NT2/D1 (cell line): ENCODE data around the gene GPR37L1.

ENCODE experiments used
- DNase-seq: peaks from one replicate; pipeline ENCODE4 v3.0.0-alpha.2; 2011; ENCODE audit warnings: low read depth, low spot score
- H3K27me3 ChIP-seq: 2 replicates; pipeline ENCODE4 v1.6.0; 2011; ENCODE audit warnings: mild to moderate bottlenecking; ENCODE audit not compliant: insufficient read length, insufficient read depth
- H3K36me3 ChIP-seq: 2 replicates; pipeline ENCODE4 v1.6.1; 2011; ENCODE audit warnings: mild to moderate bottlenecking, low read length, mixed read lengths; ENCODE audit not compliant: insufficient read depth, insufficient read length
- H3K4me1 ChIP-seq: 2 replicates; pipeline ENCODE4 v1.5.1; 2011; ENCODE audit not compliant: insufficient read depth, insufficient read length
- H3K4me3 ChIP-seq: 2 replicates; pipeline ENCODE4 v1.5.1; 2011; ENCODE audit warnings: low read depth; ENCODE audit not compliant: insufficient read length
- H3K9ac ChIP-seq: 2 replicates; pipeline ENCODE4 v1.6.0; 2011; ENCODE audit warnings: low read depth; ENCODE audit not compliant: insufficient read length
- H3K9me3 ChIP-seq: 2 replicates; pipeline ENCODE4 v1.5.1; 2011; ENCODE audit warnings: mild to moderate bottlenecking, low read length; ENCODE audit not compliant: insufficient read depth
- SUZ12 ChIP-seq: IDR thresholded peaks from 2 replicates; pipeline ENCODE4 v1.6.1; 2011; ENCODE audit not compliant: insufficient read length, insufficient read depth; ENCODE audit errors: extremely low read depth
- YY1 ChIP-seq: IDR thresholded peaks from 2 replicates; pipeline ENCODE4 v1.6.1; 2011; ENCODE audit not compliant: insufficient read length, insufficient read depth
- ZNF274 ChIP-seq: IDR thresholded peaks from 2 replicates; pipeline ENCODE4 v1.6.1; 2011; ENCODE audit warnings: mild to moderate bottlenecking, low read depth, low read length

The GPR37L1 gene

GRCh38 chr1:202112859-202113689, 9.6 kb upstream of the GPR37L1 start:
- no peaks in the 10 kb centered on the region for H3K27me3 ChIP-seq
- H3K4me1 ChIP-seq = peaks cover 17% of the 10 kb centered on the region
- H3K36me3 ChIP-seq = no peaks in the 10 kb centered on the region
- H3K9me3 ChIP-seq = no peaks in the 10 kb centered on the region
- no peak overlapping the region for H3K9ac ChIP-seq
- no peak overlapping the region for H3K4me3 ChIP-seq
- DNase-seq = no peak
- TF ChIP-seq YY1 (no peak), SUZ12 (no peak), ZNF274 (no peak)

GRCh38 chr1:202113690-202114300, 8.9 kb upstream of the GPR37L1 start:
- TF ChIP-seq YY1 (no peak), ZNF274 (no peak), SUZ12 (no peak)

GRCh38 chr1:202116287-202116686, 6.4 kb upstream of the GPR37L1 start:
- Histone ChIP-seq H3K4me3 (no peak overlapping the region), H3K4me1 (peaks cover 8% of the 10 kb centered on the region), H3K9ac (no peak overlapping the region), H3K36me3 (no peaks in the 10 kb centered on the region), H3K27me3 (no peaks in the 10 kb centered on the region), H3K9me3 (no peaks in the 10 kb centered on the region)
- no peak for TF ChIP-seq ZNF274
- TF ChIP-seq SUZ12 = no peak
- no peak for TF ChIP-seq YY1
- DNase-seq = no peak

More at GRCh38 chr1:202113690-202114300, 8.9 kb upstream of the GPR37L1 start:
- Histone ChIP-seq H3K27me3 (no peaks in the 10 kb centered on the region), H3K4me1 (peaks cover 14% of the 10 kb centered on the region), H3K4me3 (no peak overlapping the region), H3K36me3 (no peaks in the 10 kb centered on the region), H3K9ac (no peak overlapping the region), H3K9me3 (no peaks in the 10 kb centered on the region)
- DNase-seq = no peak

- Histone ChIP-seq H3K9ac (no peak overlapping the region), H3K27me3 (no peaks in the 10 kb centered on the region), H3K4me3 (no peak overlapping the region), H3K36me3 (no peaks in the 10 kb centered on the region), H3K4me1 (peaks cover 4% of the 10 kb centered on the region), H3K9me3 (no peaks in the 10 kb centered on the region)
- no peak for DNase-seq
- no peak for TF ChIP-seq YY1
Measured at GRCh38 chr1:202117898-202118371, 4.8 kb upstream of the GPR37L1 start.

- TF ChIP-seq ZNF274 (no peak), YY1 (no peak), SUZ12 (no peak)
- H3K9me3 ChIP-seq = no peaks in the 10 kb centered on the region
- peaks cover 8% of the 10 kb centered on the region for H3K4me1 ChIP-seq
- no peak overlapping the region for H3K4me3 ChIP-seq
- H3K9ac ChIP-seq = no peak overlapping the region
- H3K27me3 ChIP-seq = no peaks in the 10 kb centered on the region
- no peak for DNase-seq
- no peaks in the 10 kb centered on the region for H3K36me3 ChIP-seq
Measured at GRCh38 chr1:202121006-202121405, 1.7 kb upstream of the GPR37L1 start.

GRCh38 chr1:202123336-202123813, 658 bp downstream of the GPR37L1 start:
- Histone ChIP-seq H3K9me3 (no peaks in the 10 kb centered on the region), H3K4me3 (no peak overlapping the region), H3K27me3 (no peaks in the 10 kb centered on the region), H3K4me1 (peaks cover 8% of the 10 kb centered on the region), H3K9ac (no peak overlapping the region), H3K36me3 (no peaks in the 10 kb centered on the region)
- no peak for DNase-seq
- TF ChIP-seq SUZ12 (no peak), ZNF274 (no peak), YY1 (no peak)

GRCh38 chr1:202124142-202124541, 1.4 kb downstream of the GPR37L1 start:
- H3K27me3 ChIP-seq = no peaks in the 10 kb centered on the region
- no peaks in the 10 kb centered on the region for H3K36me3 ChIP-seq
- no peak for TF ChIP-seq ZNF274
- no peak for TF ChIP-seq SUZ12
- no peak for TF ChIP-seq YY1

More at GRCh38 chr1:202124142-202124541, 1.4 kb downstream of the GPR37L1 start:
- no peak for DNase-seq
- peaks cover 8% of the 10 kb centered on the region for H3K4me1 ChIP-seq
- no peak overlapping the region for H3K9ac ChIP-seq
- no peaks in the 10 kb centered on the region for H3K9me3 ChIP-seq
- no peak overlapping the region for H3K4me3 ChIP-seq
